Peyer's patch (tissue), 4 donors: ENCODE results near the gene SIK2.

ENCODE experiments used
- CTCF ChIP-seq, 6 experiments: fragments of 450-650 bp in 4 of 6; fragments of 200-600 bp in 2 of 6; sonication (generic) in 1 of 6; IDR thresholded peaks; one replicate each; pipeline ENCODE4 v1.5.1; 2017 to 2019; ENCODE audit warnings: antibody characterized with exemption in 6 of 6, mild to moderate bottlenecking in 3 of 6, moderate library complexity in 1 of 6
- POLR2A ChIP-seq, 2 donors: fragments of 450-650 bp; IDR thresholded peaks; one replicate each; pipeline ENCODE4 v1.5.1; 2017; ENCODE audit warnings: antibody characterized with exemption in 2 of 2, mild to moderate bottlenecking in 2 of 2, moderate library complexity in 2 of 2

- no peak for TF ChIP-seq CTCF (IDR thresholded peaks at IDR 0.05)
- TF ChIP-seq POLR2A (IDR thresholded peaks at IDR 0.05), result no peak
Measured at GRCh38 chr11:111591187-111591960, 10.9 kb upstream of the SIK2 start.
